ENCODE measurements around the gene P2RY8. TPM values are rescaled to one million over a fixed set of nuclear protein-coding genes. Genes with fewer than 3 reads are reported as not detected.

Gene P2RY8
- polyA plus RNA-seq, 3 donors = 18.9 to 40.0 (median 33.3) TPM

GRCh38 chrX:1421433-1422134, 115.4 kb downstream of the P2RY8 start:
- intact Hi-C loops (cut with micrococcal nuclease) = no loop called here
- Histone ChIP-seq H4K20me1 (ENCODE audit: insufficient read depth, low read length) (no peaks in the 10 kb centered on the region), H3K79me2 (ENCODE audit: insufficient read depth, low read length) (no peaks in the 10 kb centered on the region), H3K4me1 (ENCODE audit: control insufficient read depth in 1 of 2, insufficient read depth in 2 of 2, low read length in 2 of 2) (no peaks in the 10 kb centered on the region), H3K9me3 (replicated peaks in 1 of 2; ENCODE audit: control insufficient read depth in 1 of 2, insufficient read depth in 1 of 2, low read length in 2 of 2) (peaks cover 38 to 42% of the 10 kb centered on the region in 2 donors), H3K9ac (ENCODE audit: insufficient read depth, low read length, poor library complexity, severe bottlenecking) (no peak overlapping the region), H3K4me2 (replicated peaks; ENCODE audit: extremely low read depth, low read length, poor library complexity, severe bottlenecking) (no peak overlapping the region), H3K36me3 (replicated peaks in 1 of 2; ENCODE audit: control insufficient read depth in 1 of 2, insufficient read depth in 2 of 2, low read length in 2 of 2) (peaks cover 8 to 33% of the 10 kb centered on the region in 2 donors), H3K27me3 (ENCODE audit: control insufficient read depth in 2 of 2, insufficient read depth in 2 of 2, low read length in 2 of 2) (no peaks in the 10 kb centered on the region), H3K27ac (ENCODE audit: low read depth in 1 of 2, low read length in 2 of 2) (no peak overlapping the region), H3K4me3 (replicated peaks in 1 of 3; ENCODE audit: low read depth in 2 of 3, low read length in 3 of 3) (no peak overlapping the region), H2AFZ (ENCODE audit: insufficient read depth, low read depth, low read length, poor library complexity, severe bottlenecking) (no peak overlapping the region)
- WGBS (ENCODE audit: insufficient coverage) = over 99% methylated on average over 10 of the region's 19 CpGs
- Mint-ChIP-seq H3K9me3 (peaks cover 21 to 40% (median 35%) of the 10 kb centered on the region in 7 donors), H3K4me1 (no peaks in the 10 kb centered on the region), H3K27ac (no peak overlapping the region), H3K27me3 (ENCODE audit: low read depth in 3 of 3) (peaks cover 0 to 3% (median 1%) of the 10 kb centered on the region in 3 donors), H3K4me3 (no peak overlapping the region), H3K36me3 (peaks cover 27 to 48% of the 10 kb centered on the region in 2 donors)
- no peak for TF ChIP-seq CTCF (IDR thresholded peaks at IDR 0.05)
- DNase-seq = no peak

GRCh38 chrX:1420371-1420770, 116.6 kb downstream of the P2RY8 start:
- Histone ChIP-seq H4K20me1 (ENCODE audit: insufficient read depth, low read length) (no peaks in the 10 kb centered on the region), H3K79me2 (ENCODE audit: insufficient read depth, low read length) (no peaks in the 10 kb centered on the region), H3K36me3 (replicated peaks in 1 of 2; ENCODE audit: control insufficient read depth in 1 of 2, insufficient read depth in 2 of 2, low read length in 2 of 2) (peaks cover 14 to 41% of the 10 kb centered on the region in 2 donors), H3K9me3 (replicated peaks in 1 of 2; ENCODE audit: control insufficient read depth in 1 of 2, insufficient read depth in 1 of 2, low read length in 2 of 2) (peaks cover 38 to 40% of the 10 kb centered on the region in 2 donors), H3K27ac (ENCODE audit: low read depth in 1 of 2, low read length in 2 of 2) (no peak overlapping the region), H3K4me2 (replicated peaks; ENCODE audit: extremely low read depth, low read length, poor library complexity, severe bottlenecking) (no peak overlapping the region), H3K4me1 (ENCODE audit: control insufficient read depth in 1 of 2, insufficient read depth in 2 of 2, low read length in 2 of 2) (no peaks in the 10 kb centered on the region), H3K4me3 (replicated peaks in 1 of 3; ENCODE audit: low read depth in 2 of 3, low read length in 3 of 3) (no peak overlapping the region), H3K27me3 (ENCODE audit: control insufficient read depth in 2 of 2, insufficient read depth in 2 of 2, low read length in 2 of 2) (no peaks in the 10 kb centered on the region), H2AFZ (ENCODE audit: insufficient read depth, low read depth, low read length, poor library complexity, severe bottlenecking) (no peak overlapping the region), H3K9ac (ENCODE audit: insufficient read depth, low read length, poor library complexity, severe bottlenecking) (no peak overlapping the region)
- H3K9me3 Mint-ChIP-seq = peaks cover 20 to 40% (median 35%) of the 10 kb centered on the region in 7 donors
- peak overlapping the region in 3 of 7 donors; percentile 1 to 43 (median 14) for H3K27ac Mint-ChIP-seq
- H3K36me3 Mint-ChIP-seq = peaks cover 17 to 37% of the 10 kb centered on the region in 2 donors
- H3K27me3 Mint-ChIP-seq (ENCODE audit: low read depth in 3 of 3) = peaks cover 0 to 3% (median 1%) of the 10 kb centered on the region in 3 donors
- 85% methylated on average over 5 of the region's 14 CpGs for WGBS (ENCODE audit: insufficient coverage)
- no peak overlapping the region for H3K4me3 Mint-ChIP-seq
- intact Hi-C loops (cut with micrococcal nuclease) = no loop called here
- TF ChIP-seq CTCF (IDR thresholded peaks at IDR 0.05) = no peak
- H3K4me1 Mint-ChIP-seq = no peaks in the 10 kb centered on the region
- no peak for DNase-seq

Measured in CD14-positive monocyte (primary cell).